Mesenchymal stem cell (in vitro differentiated cells and primary cell): Measurements from ENCODE around the gene SLTM.
A peak's percentile ranks its signal among the peaks of the same experiment; 100 is the strongest.
"Not testable (repeated sequence)": the region's sequence is repeated elsewhere in the genome, so short reads cannot be mapped to it uniquely, and the experiment has no call there.

ENCODE experiments used
- DNase-seq: peaks from one replicate; pipeline ENCODE4 v3.0.0-alpha.2; 2013
- H2AFZ ChIP-seq: one replicate; pipeline ENCODE4 v1.6.1; 2013; ENCODE audit warnings: low read depth, mild to moderate bottlenecking, control low read depth, inconsistent platforms, low read length, moderate library complexity
- H2AK5ac ChIP-seq: 2 replicates; pipeline ENCODE4 v1.6.1; 2013; ENCODE audit warnings: low read length, moderate library complexity, mild to moderate bottlenecking, inconsistent platforms; ENCODE audit not compliant: severe bottlenecking
- H2BK120ac ChIP-seq: one replicate; pipeline ENCODE4 v1.6.1; 2013; ENCODE audit warnings: low read depth, mild to moderate bottlenecking, inconsistent platforms, low read length, moderate library complexity
- H2BK12ac ChIP-seq, 2 experiments: one replicate each; pipeline ENCODE4 v1.6.1; 2013; ENCODE audit warnings: inconsistent platforms in 2 of 2, low read length in 2 of 2, mild to moderate bottlenecking in 2 of 2, moderate library complexity in 2 of 2, control low read depth in 1 of 2
- H2BK15ac ChIP-seq: one replicate; pipeline ENCODE4 v1.6.1; 2013; ENCODE audit warnings: mild to moderate bottlenecking, low read depth, inconsistent platforms; ENCODE audit not compliant: poor library complexity, severe bottlenecking
- H2BK5ac ChIP-seq: 2 replicates; pipeline ENCODE4 v1.6.1; 2013; ENCODE audit warnings: low read depth, mild to moderate bottlenecking, low read length, control low read depth, inconsistent platforms; ENCODE audit not compliant: poor library complexity, severe bottlenecking
- H3K14ac ChIP-seq, 2 experiments: one replicate each; pipeline ENCODE4 v1.6.1; 2013; ENCODE audit warnings: inconsistent platforms in 2 of 2, low read length in 2 of 2, control low read depth in 1 of 2, mild to moderate bottlenecking in 1 of 2, moderate library complexity in 1 of 2
- H3K18ac ChIP-seq, 2 experiments: one replicate each; pipeline ENCODE4 v1.6.1; 2013; ENCODE audit warnings: inconsistent platforms in 2 of 2, low read length in 2 of 2, control low read depth in 1 of 2, low read depth in 1 of 2, mild to moderate bottlenecking in 1 of 2
- H3K23ac ChIP-seq, 2 experiments: one replicate each; pipeline ENCODE4 v1.6.1; 2013; ENCODE audit warnings: inconsistent platforms in 2 of 2, low read length in 2 of 2, mild to moderate bottlenecking in 2 of 2, moderate library complexity in 2 of 2, control low read depth in 1 of 2
- H3K27ac ChIP-seq: 2 replicates; pipeline ENCODE4 v1.5.1; 2013; ENCODE audit warnings: mild to moderate bottlenecking, moderate library complexity, low read length, control low read depth, inconsistent platforms; ENCODE audit not compliant: poor library complexity, severe bottlenecking
- H3K27me3 ChIP-seq, 2 experiments: 2 replicates each; pipeline versions ENCODE4 v1.6.1 to v1.7.0; 2013; ENCODE audit warnings: low read length in 2 of 2, mild to moderate bottlenecking in 2 of 2, moderate library complexity in 2 of 2, control low read depth in 1 of 2, inconsistent platforms in 1 of 2; ENCODE audit not compliant: control insufficient read depth in 1 of 2, insufficient read depth in 1 of 2
- H3K36me3 ChIP-seq, 2 experiments: 2 replicates each; pipeline versions ENCODE4 v1.6.1 to v1.7.0; 2013; ENCODE audit warnings: low read length in 2 of 2, control low read depth in 1 of 2, inconsistent platforms in 1 of 2, low read depth in 1 of 2, mild to moderate bottlenecking in 1 of 2; ENCODE audit not compliant: insufficient read depth in 2 of 2, control insufficient read depth in 1 of 2
- H3K4ac ChIP-seq, 2 experiments: one replicate each; pipeline ENCODE4 v1.6.1; 2013; ENCODE audit warnings: inconsistent platforms in 2 of 2, low read length in 2 of 2, mild to moderate bottlenecking in 2 of 2, moderate library complexity in 2 of 2, control low read depth in 1 of 2, low read depth in 1 of 2
- H3K4me1 ChIP-seq: 2 replicates; pipeline ENCODE4 v1.6.1; 2013; ENCODE audit warnings: low read depth, low read length, control low read depth; ENCODE audit not compliant: control insufficient read depth, insufficient read depth
- H3K4me2 ChIP-seq: 2 replicates; pipeline ENCODE4 v1.6.1; 2013; ENCODE audit warnings: low read length, mild to moderate bottlenecking, inconsistent platforms; ENCODE audit not compliant: poor library complexity, severe bottlenecking
- H3K4me3 ChIP-seq, 2 experiments: 2 replicates each; pipeline versions ENCODE4 v1.5.1 to v1.7.0; 2013; ENCODE audit warnings: low read length in 2 of 2, mild to moderate bottlenecking in 2 of 2, control low read depth in 1 of 2, low read depth in 1 of 2; ENCODE audit not compliant: insufficient read depth in 1 of 2
- H3K79me1 ChIP-seq: replicated peaks from 2 replicates; pipeline ENCODE4 v1.6.1; 2013; ENCODE audit warnings: mild to moderate bottlenecking, control low read depth, low read length, inconsistent platforms; ENCODE audit not compliant: poor library complexity, severe bottlenecking
- H3K9ac ChIP-seq: 2 replicates; pipeline ENCODE4 v1.7.0; 2013; ENCODE audit warnings: mild to moderate bottlenecking, low read length, moderate library complexity
- H3K9me3 ChIP-seq: 2 replicates; pipeline ENCODE4 v1.7.0; 2013; ENCODE audit warnings: mild to moderate bottlenecking, low read length; ENCODE audit not compliant: control insufficient read depth
- H4K8ac ChIP-seq: one replicate; pipeline ENCODE4 v1.6.1; 2013; ENCODE audit warnings: inconsistent platforms, mild to moderate bottlenecking, low read length, moderate library complexity
- H4K91ac ChIP-seq: one replicate; pipeline ENCODE4 v1.6.1; 2013; ENCODE audit warnings: mild to moderate bottlenecking, low read length, inconsistent platforms
- WGBS: methylation state at CpG from one replicate; pipeline ENCODE4 v1.1.7; 2013; ENCODE audit warnings: mixed read lengths; 5-methylcytosine and 5-hydroxymethylcytosine counted together

SLTM gene

GRCh38 chr15:58852347-58852746 is 81.1 kb downstream of the SLTM start:
- 87% methylated on average over 4 of the region's 5 CpGs for WGBS
- Histone ChIP-seq H2BK12ac (no peak overlapping the region), H4K8ac (no peak overlapping the region), H3K4me2 (no peak overlapping the region), H3K4ac (no peak overlapping the region), H2BK120ac (no peak overlapping the region), H3K27me3 (no peaks in the 10 kb centered on the region), H3K9me3 (no peaks in the 10 kb centered on the region), H3K27ac (no peak overlapping the region), H2BK5ac (no peak overlapping the region), H3K79me1 (no peaks in the 10 kb centered on the region), H2AK5ac (no peak overlapping the region), H2AFZ (no peak overlapping the region), H3K4me1 (peaks cover 1% of the 10 kb centered on the region), H3K14ac (no peak overlapping the region), H3K36me3 (peaks cover 9 to 41% of the 10 kb centered on the region in 2 experiments), H2BK15ac (no peak overlapping the region), H4K91ac (no peak overlapping the region), H3K9ac (no peak overlapping the region), H3K4me3 (no peak overlapping the region), H3K23ac (no peak overlapping the region), H3K18ac (no peak overlapping the region)
- no peak for DNase-seq

- not testable (repeated sequence) for DNase-seq, H3K4me3 ChIP-seq, H4K91ac ChIP-seq, H2BK15ac ChIP-seq, H2BK5ac ChIP-seq, H3K9me3 ChIP-seq, H2AFZ ChIP-seq, H3K4ac ChIP-seq, H3K27ac ChIP-seq, H3K9ac ChIP-seq, H4K8ac ChIP-seq, H3K4me1 ChIP-seq, H3K14ac ChIP-seq, H3K18ac ChIP-seq, H3K23ac ChIP-seq, H2BK12ac ChIP-seq, H3K4me2 ChIP-seq, H3K79me1 ChIP-seq, H3K27me3 ChIP-seq, H2AK5ac ChIP-seq, H2BK120ac ChIP-seq
- peaks cover 9 to 49% of the 10 kb centered on the region in 2 experiments for H3K36me3 ChIP-seq
- WGBS = 100% methylated on average over 3 of the region's 3 CpGs
These were observed 82.3 kb downstream of the SLTM start for GRCh38 chr15:58851205-58851604.

- Histone ChIP-seq H2BK12ac (no peak overlapping the region), H3K4me3 (no peak overlapping the region), H3K4me1 (no peaks in the 10 kb centered on the region), H4K91ac (no peak overlapping the region), H3K36me3 (peaks cover 0 to 26% of the 10 kb centered on the region in 2 experiments), H2AFZ (no peak overlapping the region), H3K79me1 (no peaks in the 10 kb centered on the region), H3K9ac (no peak overlapping the region), H2AK5ac (no peak overlapping the region), H4K8ac (no peak overlapping the region), H3K27ac (no peak overlapping the region), H2BK5ac (no peak overlapping the region), H3K4me2 (no peak overlapping the region), H3K27me3 (no peaks in the 10 kb centered on the region), H3K4ac (no peak overlapping the region), H3K14ac (no peak overlapping the region), H3K18ac (no peak overlapping the region), H3K23ac (no peak overlapping the region), H2BK120ac (no peak overlapping the region), H3K9me3 (no peaks in the 10 kb centered on the region), H2BK15ac (no peak overlapping the region)
- DNase-seq = no peak
- WGBS = 98% methylated on average over 4 of the region's 4 CpGs
These were observed 90.6 kb downstream of the SLTM start for GRCh38 chr15:58842713-58843396.

GRCh38 chr15:58840048-58840447 is 93.4 kb downstream of the SLTM start:
- WGBS = 76% methylated on average over 8 of the region's 8 CpGs
- Histone ChIP-seq H4K8ac (no peak overlapping the region), H2BK12ac (no peak overlapping the region), H3K4me3 (no peak overlapping the region), H3K18ac (no peak overlapping the region), H2BK120ac (no peak overlapping the region), H3K79me1 (peaks cover 2% of the 10 kb centered on the region), H3K4ac (no peak overlapping the region), H2AFZ (no peak overlapping the region), H3K27me3 (no peaks in the 10 kb centered on the region), H3K9me3 (no peaks in the 10 kb centered on the region), H3K36me3 (peaks cover 3 to 12% of the 10 kb centered on the region in 2 experiments), H3K4me1 (no peaks in the 10 kb centered on the region), H3K27ac (no peak overlapping the region), H2BK15ac (no peak overlapping the region), H4K91ac (no peak overlapping the region), H3K4me2 (no peak overlapping the region), H2BK5ac (no peak overlapping the region), H3K23ac (no peak overlapping the region), H3K9ac (no peak overlapping the region), H2AK5ac (no peak overlapping the region), H3K14ac (no peak overlapping the region)
- peak; percentile 57 for DNase-seq
